HT1080 (cell line): Measurements from ENCODE around the gene ITGAV. TPM values are rescaled to one million over a fixed set of nuclear protein-coding genes. Genes with fewer than 3 reads are reported as not detected.
"Not testable (repeated sequence)": the region's sequence is repeated elsewhere in the genome, so short reads cannot be mapped to it uniquely, and the experiment has no call there.

Source experiments
- DNase-seq: peaks from one replicate; pipeline ENCODE4 v3.0.0-alpha.2; 2015; ENCODE audit warnings: low read depth
- polyA plus RNA-seq, 2 experiments: library from polyadenylated mRNA; depleted of rRNA; stranded (reverse); fragments of >200 nt; gene quantifications; 2 replicates each; pipeline ENCODE4 v1.2.3, GENCODE V29; 2015
- total RNA-seq: library from RNA; depleted of rRNA; stranded (reverse); fragments of >200 nt; shearing (Covaris generic); gene quantifications from 2 replicates; pipeline ENCODE4 v1.2.3, GENCODE V29; 2014; rRNA removed

Gene ITGAV
- total RNA-seq = 38.5 and 48.8 TPM in 2 replicates
- polyA plus RNA-seq (2015; cell fraction: cytosol; rRNA removed) = 31.3 and 45.3 TPM in 2 replicates
- polyA plus RNA-seq (2015; cell fraction: nucleus; rRNA removed) = 126 and 132 TPM in 2 replicates

DNA sequence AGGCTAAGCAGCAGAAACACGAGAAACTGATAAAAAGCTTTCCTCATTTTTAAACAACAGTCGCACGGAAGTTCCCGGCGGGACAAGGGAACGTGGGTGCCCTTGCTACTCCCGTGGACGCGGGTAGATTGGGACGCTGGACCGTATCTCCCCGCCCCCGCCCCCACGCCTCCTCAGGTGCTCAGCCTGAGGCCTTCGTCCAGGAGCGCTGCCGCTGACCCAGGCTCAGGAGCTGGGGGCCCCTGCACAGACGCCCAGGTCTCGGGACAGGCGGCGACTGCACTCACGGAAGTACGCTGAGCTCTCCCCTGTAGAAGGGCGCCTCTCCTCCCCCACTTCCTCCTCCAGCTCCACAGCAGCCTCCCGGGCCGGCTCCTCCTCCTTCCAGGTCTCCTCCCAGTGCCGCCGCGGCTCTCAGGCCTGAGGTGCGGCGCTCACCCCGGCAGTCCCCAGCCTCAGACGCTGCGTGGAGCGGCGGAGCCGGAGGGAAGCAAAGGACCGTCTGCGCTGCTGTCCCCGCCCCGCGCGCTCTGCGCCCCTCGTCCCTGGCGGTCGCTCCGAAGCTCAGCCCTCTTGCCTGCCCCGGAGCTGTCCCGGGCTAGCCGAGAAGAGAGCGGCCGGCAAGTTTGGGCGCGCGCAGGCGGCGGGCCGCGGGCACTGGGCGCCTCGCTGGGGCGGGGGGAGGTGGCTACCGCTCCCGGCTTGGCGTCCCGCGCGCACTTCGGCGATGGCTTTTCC, at the start of gene ITGAV:
Gene ITGAV, plus strand, starts transcription at position 445 of the 738 bp plus-strand sequence. Its CDS starts 283 bp downstream, at position 728.
- peak; percentile 94 for DNase-seq

DNA sequence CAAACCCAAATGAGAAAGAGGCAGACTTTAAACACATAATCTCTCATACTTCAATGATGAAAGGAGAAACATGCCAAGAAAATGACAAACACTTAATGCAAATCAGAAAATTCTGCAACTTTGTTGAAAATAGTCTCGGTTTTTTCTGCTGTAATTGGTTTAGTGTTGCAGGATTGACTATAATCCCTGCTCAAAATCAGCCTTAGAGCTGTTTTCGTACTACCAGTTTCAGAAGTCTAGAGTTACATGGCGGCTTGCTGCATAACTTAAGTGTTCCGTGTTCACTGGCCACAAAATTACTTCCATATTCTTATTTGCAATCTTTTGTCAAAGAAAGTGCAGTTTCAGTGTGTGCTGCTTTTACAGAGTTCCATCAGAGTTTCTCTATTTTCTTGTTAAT, 48.9 kb upstream of the ITGAV start:
- no peak for DNase-seq

DNA sequence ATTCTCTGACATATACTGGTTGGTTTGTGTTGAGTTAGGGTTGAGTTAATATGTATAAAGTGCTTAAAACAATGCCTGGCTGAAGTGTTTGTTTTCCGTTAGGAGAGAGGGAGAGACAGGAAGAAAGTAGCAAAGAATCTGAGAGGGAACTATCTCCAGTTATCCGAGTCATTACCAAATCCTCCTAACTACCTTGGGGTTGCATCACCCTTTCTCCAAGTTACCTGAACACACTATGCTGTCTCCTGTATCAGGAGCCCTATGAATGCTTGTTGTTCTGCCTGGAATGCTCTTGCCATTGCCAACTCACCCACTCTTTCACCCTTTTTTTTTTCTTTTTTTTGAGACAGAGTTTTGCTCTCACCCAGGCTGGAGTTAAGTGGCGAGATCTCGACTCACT, 47.9 kb upstream of the ITGAV start:
- DNase-seq = no peak

DNA sequence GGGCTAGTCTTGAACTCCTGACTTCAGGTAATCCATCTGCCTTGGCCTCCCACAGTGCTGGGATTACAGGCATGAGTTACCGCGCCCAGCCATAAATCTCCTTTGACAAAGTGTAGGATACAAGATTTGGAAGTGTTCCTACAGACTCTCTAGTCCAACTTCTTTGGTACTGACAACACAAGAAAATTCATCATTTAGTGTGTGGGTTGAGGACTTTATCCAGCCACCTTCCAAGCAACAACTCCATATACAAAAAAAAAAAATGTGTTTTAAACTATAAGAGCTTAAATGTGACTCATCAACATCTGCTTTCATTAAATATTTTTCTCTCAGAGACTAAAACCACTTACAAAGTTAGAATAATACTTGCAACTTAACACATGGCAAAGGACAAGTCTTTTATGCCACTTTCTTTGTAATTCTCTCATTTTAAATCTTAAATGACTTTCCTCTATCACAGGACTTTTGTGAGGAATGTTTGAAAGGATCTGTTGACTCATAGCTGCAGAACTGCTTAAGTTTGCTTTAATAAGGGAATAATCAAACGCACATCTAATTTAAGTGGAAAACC, 46.2 kb upstream of the ITGAV start:
- peak; percentile 63 for DNase-seq

DNA sequence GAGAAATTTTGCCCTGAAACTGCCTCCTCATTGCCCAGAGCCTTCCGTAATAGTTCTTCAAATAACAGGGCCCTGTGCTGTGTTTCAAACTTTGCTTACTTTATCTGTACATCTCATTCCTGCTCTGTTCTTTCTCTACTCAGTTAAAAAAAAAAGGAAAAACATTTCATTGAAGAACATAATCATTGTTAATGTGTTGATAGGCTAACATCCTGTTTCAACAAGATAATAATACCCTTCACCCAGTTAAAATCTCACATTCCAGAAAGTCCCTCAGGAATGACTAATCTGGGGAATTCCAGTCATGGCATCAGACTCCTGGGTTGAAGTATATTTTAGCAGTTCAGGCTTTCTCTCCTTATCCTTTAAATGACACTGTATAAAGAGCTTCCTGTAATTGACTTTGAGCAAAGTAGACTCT, 45.6 kb upstream of the ITGAV start:
- peak; percentile 85 for DNase-seq

DNA sequence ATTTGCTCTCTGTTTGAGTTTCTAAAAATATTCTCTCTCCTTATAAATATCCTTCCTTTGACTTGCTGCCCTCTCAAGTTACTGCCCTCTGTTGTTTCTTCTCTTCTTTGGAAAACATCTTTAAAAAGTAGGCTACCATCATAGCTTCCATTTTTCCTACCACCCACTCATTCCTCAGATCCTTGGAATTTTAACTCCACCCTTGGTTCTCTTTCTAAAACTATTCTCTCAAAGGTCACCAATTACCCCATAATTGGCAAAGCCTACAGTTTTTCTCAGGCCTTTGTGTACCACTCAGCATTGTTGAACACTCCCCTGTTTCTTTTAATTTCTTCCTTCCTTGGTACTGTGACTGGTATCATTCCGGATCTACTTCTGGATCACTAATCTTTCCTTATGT, 43.0 kb upstream of the ITGAV start:
- DNase-seq = no peak

DNA sequence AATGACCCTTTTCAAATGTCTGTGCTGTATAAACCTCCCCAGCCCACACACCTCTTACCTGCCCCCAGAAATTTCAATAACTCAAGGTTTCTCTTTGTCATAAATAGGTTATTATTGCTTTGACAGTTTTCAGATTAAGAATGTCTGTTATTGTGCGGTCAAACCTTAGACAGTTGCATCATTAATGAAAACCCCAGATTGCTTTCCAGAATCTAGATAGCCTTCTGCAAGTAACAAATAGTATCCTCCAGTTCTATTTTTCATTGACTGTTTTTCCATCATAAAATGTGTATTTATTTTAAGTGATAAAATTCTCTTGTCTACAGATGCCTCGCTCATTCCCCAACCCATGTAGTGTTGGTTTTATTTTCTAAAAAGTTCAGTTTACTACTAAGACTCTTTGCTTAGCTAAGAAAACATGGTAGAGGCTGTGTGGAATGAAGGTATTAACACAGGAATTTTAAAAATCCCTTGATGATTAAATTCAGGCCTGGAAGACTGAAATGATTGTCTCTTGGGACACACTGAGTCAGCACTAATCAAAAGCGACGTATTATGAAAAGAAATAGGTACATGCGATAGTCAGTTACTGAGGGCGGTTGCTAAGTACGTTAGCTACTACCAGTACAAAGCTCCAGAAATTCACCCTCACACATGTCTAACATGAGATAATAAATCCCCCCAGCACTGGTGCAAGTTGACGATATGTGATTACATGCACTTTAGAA, 38.4 kb upstream of the ITGAV start:
- DNase-seq = no peak

DNA sequence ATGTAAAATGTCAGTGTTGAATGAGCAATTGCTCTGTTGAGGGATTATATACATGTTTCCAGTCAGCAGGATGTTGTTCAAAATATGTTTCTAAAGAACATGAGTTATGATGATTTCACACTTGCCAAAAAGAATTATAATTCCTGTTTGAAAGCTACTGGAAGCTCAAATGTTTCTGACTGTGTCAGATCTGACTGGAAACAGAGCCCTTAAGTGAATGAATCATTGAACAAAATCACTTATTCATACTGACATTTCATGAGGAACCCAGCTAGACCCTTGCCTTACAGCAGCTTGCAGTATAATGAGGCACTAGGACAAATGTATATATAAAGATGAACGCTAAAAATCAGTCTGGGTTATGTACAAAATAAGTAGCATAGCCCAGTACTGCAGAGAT, 35.4 kb upstream of the ITGAV start:
- no peak for DNase-seq

DNA sequence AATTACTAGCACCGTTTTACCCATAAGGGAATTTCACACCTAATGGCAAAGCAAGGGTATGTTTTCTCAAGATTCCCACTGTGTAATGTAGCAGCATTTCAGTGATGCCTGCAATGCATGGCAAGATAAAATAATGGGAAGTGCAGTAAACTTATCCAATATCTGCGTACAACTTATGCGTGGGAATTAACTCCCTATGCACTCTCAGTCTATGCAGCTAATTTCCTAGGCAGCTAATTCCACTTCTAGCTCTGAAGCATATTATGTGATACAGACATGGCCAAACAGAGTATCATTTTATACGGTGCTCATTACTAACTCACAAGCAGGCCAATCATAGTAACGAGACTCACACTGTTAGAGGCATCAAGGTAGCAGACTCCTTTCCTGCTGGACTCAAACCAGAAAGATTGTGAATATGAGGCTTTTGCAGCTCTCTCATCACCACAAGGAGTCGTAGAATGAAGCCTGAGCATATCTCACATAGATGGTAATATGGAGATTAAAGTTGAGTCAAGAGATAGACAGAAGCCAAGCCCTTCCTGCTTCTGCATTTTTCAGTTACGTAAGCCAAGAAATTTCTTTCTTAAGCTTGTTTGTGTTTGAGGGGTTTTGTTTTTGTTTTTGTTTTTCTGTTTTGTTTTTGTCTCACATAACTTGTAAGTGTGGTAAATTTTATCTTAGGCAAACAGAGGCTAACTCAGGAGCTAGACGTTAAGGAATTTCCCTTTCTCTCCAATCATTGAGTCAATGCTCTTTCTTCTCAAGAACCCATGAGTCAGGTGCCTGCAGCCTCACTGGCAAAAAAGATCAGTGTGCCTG, 34.8 kb upstream of the ITGAV start:
- DNase-seq = no peak

DNA sequence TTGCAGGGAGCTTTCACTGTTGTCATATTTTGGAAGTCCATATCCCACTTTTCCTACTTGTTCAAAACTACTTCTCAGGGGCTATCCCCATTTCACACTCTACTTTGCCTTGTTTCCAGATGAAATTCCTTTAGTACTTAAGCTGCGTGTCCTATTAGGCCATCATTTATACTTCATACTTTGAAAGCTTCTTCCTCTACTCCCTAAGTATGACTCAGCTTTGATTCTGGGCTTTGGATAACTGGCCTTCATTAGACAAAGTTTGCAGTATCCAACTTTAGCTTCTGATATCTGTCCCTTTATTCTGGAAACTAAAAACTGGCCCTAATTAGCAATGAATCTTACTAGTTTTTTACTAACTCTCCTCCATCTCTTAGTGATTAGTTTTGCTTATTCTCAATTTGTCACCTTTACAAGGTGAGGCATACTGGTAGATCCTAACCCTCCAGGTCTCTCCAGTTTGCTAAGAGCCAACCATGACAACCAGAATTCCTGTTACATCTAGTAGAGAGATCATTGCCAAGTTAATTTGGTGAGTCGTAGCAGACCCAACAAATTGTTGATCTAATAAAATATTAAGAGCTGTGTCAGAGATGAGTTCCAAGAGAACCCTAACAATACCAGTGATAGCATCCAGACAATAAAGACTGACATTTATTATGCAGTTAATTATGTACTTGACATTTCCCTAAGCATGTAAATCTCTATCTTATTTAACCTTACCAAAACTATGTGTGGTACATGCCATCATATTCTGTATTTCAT, 31.2 kb upstream of the ITGAV start:
- DNase-seq = no peak

DNA sequence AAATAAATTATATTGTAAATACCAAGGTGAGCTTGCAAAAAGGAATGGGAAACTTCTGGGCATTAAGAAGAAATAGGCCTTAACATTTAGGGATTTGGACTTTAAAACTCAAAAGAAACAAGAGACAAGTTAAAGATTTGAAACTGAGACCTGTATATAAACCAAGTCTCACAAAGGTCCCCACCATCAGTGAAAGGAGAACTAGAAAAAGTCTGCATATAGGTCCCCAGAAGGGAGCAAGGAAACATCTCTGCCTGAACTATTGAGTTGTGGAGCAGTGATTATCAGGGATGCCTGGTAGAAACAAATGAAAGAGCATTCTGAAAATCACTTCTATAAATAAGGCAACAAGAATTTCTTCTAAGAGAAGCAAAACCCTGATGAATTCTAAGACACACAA, 30.5 kb upstream of the ITGAV start:
- no peak for DNase-seq

DNA sequence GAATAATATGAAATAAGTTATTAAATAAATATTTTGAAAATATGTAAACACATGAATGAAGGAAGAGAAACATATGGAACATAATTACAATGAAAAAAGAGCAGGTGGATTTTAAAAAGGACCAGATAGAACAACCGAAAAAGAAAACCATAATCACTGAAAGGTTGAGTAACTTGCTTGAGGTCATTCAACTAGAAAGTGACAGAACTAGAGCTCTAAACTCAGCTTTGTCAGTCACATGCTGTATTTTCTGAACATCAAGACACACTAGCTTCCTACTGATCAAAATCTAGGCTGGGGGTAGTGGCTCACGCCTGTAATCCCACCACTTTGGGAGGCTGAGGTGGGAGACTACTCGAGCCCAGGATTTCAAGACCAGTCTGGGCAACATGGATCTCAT, 30.0 kb upstream of the ITGAV start:
- no peak for DNase-seq

DNA sequence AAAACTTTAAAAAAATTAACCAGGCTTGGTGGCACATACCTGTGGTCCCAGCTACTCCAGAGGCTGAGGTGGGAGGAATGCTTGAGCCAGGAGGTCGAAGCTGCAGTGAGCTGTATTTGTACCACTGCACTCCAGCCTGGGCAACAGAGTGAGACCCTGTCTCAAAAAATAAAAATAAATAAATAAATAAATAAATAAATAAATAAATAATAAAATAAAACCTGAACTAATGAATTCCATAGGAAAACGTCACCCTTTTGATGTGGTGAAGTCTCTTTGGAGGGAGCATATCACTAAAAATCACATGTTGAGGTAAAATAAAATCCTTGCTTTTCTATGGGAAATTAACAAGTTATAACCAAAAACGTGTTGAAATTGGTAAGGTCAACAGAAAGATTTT, 29.6 kb upstream of the ITGAV start:
- DNase-seq = no peak

DNA sequence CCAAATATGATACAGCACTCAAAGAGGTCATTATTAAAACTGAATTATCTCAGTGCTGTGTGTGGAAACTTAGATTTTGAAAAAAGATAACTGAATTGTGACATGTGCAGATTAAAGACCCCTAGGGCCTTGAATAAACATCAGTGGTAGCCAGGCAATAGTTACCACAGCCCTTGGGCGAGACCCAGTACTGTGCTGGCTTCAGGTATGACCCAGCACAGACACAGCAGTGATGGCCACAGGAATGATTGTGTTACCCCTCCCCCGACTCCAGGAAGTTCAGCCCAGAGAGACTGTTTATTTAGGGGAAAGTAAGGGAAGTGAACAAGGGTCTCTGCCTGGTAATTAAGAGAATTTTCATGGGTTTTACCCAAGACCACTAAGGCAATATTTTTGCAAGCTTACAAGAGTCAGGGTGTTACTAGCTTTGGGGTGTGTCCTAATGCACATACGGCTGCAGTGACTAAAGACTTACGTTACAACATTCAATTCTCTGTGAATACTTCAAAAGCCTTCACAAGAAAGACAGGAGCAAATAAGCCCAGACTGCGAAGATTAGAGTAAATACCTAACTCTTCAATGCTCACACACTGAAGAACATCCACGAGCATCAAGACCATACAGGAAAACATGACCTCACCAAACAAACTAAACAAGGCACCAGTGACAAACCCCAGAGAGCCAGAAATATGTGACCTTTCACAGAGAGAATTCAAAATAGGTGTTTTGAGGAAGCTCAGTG, 28.2 kb upstream of the ITGAV start:
- peak; percentile 15 for DNase-seq

DNA sequence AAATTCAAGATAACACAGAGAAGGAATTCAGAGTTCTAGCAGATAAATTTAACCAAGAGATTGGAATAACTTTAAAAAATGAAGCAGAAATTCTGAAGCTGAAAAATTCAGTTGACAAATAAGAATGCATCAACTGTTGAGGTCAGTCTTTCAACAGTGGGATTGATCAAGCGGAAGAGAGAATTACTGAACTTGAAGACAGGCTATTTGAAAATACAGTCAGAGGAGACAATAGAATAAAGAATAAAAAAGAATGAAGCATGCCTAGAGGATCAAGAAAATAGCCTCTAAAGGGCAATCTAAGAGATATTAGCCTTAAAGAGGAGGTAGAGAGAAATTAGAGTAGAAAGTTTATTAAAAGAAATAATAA, 27.7 kb upstream of the ITGAV start:
- no peak for DNase-seq

DNA sequence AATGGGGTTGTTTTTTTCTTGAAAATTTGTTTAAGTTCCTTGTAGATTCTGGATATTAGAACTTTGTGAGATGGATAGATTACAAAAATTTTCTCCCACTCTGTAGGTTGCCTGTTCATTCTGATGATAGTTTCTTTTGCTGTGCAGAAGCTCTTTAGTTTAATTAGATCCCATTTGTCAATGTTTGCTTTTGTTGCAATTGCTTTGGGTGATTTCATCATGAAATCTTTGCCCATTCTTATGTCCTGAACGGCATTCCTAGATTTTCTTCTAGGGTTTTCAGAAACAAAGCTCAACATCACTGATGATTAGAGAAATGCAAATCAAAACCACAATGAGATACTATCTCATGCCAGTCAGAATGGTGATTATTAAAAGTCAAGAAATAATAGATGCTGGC, 21.3 kb upstream of the ITGAV start:
- not testable (repeated sequence) for DNase-seq

DNA sequence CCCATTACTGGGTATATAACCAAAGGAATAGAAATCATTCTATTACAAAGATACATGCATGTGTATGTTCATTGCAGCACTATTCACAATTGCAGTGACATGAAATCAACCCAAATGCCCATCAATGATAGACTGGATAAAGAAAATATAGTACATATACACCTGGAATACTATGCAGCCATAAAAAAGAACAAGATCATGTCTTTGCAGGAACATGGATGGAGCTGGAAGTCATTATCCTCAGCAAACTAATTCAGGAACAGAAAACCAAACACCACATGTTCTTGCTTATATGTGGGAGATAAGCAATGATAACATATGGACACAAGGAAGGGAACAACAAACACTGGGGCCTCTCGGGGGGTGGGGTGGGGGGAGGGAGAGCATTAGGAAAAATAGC, 20.7 kb upstream of the ITGAV start:
- not testable (repeated sequence) for DNase-seq

DNA sequence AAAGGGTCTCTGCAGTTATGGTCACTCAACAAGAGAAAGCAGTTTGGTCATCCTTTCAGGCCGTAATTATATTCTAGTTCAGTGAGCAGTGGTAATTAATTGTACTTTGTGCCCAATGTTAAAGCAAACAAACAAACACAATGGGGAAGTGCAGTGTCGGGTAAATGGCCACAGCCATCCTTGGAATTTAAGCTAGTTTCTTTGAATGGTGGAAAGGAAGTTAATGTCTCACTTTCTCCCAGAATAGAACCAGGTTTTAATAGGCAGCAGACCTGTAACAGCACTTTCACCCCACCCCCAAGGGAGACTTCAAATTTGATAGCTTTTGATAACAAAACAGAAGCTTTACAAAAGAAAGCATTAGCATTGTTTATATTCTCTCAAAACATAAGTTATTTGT, 20.0 kb upstream of the ITGAV start:
- DNase-seq = no peak

DNA sequence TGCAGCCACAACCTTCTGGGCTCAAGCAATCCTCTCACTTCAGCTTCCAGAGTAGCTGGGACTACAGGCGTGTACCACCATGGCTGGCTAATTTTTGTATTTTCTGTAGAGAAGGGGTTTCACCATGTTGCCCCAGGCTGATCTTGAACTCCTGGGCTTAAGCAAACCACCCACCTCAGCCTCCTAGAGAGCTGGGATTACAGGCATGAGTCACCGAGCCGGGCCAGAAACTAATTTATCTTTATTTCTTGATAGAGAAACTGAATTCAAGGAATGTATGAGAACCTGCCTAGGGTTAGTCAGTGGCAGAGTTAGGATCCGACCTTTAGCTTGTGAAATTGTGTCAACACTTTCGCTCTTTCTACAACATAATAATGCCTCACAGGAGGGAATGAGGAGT, 19.3 kb upstream of the ITGAV start:
- peak; percentile 60 for DNase-seq

DNA sequence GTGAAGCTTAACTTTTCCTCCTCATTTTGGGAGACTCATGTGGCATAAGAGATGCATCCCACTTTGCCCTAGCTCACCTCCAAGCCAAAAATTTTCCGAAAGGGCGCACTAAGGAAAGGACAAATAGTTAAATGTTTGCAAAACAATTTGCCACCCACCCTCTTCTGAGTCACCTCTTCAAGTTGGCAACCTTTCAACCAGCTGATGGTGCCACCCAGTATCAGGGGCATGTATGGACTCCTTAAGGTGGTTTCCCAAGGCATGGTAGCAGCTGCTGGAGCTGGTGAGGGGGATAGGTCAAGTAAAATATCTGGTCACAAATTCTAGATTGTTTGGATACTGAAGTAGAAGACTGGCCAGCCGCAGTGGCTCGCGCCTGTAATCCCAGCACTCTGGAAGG, 17.2 kb upstream of the ITGAV start:
- DNase-seq = no peak
